Neural progenitor cell (in vitro differentiated cells): ENCODE results near the gene PLA2G12B. TPM values are rescaled to one million over a fixed set of nuclear protein-coding genes. Genes with fewer than 3 reads are reported as not detected.

Experiments
- DNase-seq: peaks from one replicate; pipeline ENCODE4 v3.0.0-alpha.2; 2016; ENCODE audit warnings: low spot score
- H2AFZ ChIP-seq: fragments of 200-600 bp; sonication (generic); replicated peaks from 2 replicates; pipeline ENCODE4 v1.6.1; 2016; ENCODE audit warnings: antibody characterized with exemption
- H3F3A ChIP-seq: fragments of 200-600 bp; sonication (generic); 2 replicates; pipeline ENCODE4 v1.6.1; 2016; ENCODE audit warnings: antibody characterized with exemption, low read depth
- H3K27ac ChIP-seq: fragments of 200-600 bp; sonication (generic); 2 replicates; pipeline ENCODE4 v1.5.1; 2016; ENCODE audit warnings: mild to moderate bottlenecking
- H3K27me3 ChIP-seq: fragments of 200-600 bp; sonication (generic); 2 replicates; pipeline ENCODE4 v1.6.1; 2016; ENCODE audit warnings: mild to moderate bottlenecking, moderate library complexity
- H3K36me3 ChIP-seq: fragments of 200-600 bp; sonication (generic); 2 replicates; pipeline ENCODE4 v1.5.1; 2016
- H3K4me1 ChIP-seq: fragments of 200-600 bp; sonication (generic); 2 replicates; pipeline ENCODE4 v1.6.1; 2016; ENCODE audit warnings: mixed run types
- H3K4me2 ChIP-seq: fragments of 200-600 bp; sonication (generic); 2 replicates; pipeline ENCODE4 v1.6.1; 2016
- H3K4me3 ChIP-seq: fragments of 200-600 bp; sonication (generic); 2 replicates; pipeline ENCODE4 v1.5.1; 2016
- H3K79me2 ChIP-seq: fragments of 200-600 bp; sonication (generic); 2 replicates; pipeline ENCODE4 v1.6.1; 2016; ENCODE audit warnings: low read depth
- H3K9ac ChIP-seq: fragments of 200-600 bp; sonication (generic); 2 replicates; pipeline ENCODE4 v1.6.1; 2016
- H3K9me3 ChIP-seq: fragments of 200-600 bp; sonication (generic); 2 replicates; pipeline ENCODE4 v1.5.1; 2016; ENCODE audit warnings: low read depth
- H4K20me1 ChIP-seq: fragments of 200-600 bp; sonication (generic); 2 replicates; pipeline ENCODE4 v1.6.1; 2016; ENCODE audit warnings: low read depth
- H3K27ac Mint-ChIP-seq: 3 replicates; pipeline ENCODE4 v1.8.0; 2021; ENCODE audit warnings: mixed read lengths
- H3K27me3 Mint-ChIP-seq: 2 replicates; pipeline ENCODE4 v1.8.0; 2022; ENCODE audit warnings: low read depth, mild to moderate bottlenecking, inconsistent platforms, moderate library complexity, mixed read lengths; ENCODE audit not compliant: insufficient read depth
- H3K36me3 Mint-ChIP-seq: 3 replicates; pipeline ENCODE4 v1.8.0; 2021; ENCODE audit warnings: mixed read lengths
- H3K4me1 Mint-ChIP-seq: 3 replicates; pipeline ENCODE4 v1.8.0; 2021; ENCODE audit warnings: mixed read lengths
- H3K4me3 Mint-ChIP-seq: 3 replicates; pipeline ENCODE4 v1.8.0; 2021; ENCODE audit warnings: mild to moderate bottlenecking, moderate library complexity, mixed read lengths
- H3K9me3 Mint-ChIP-seq: 3 replicates; pipeline ENCODE4 v1.8.0; 2020; ENCODE audit warnings: mixed read lengths
- CTCF ChIP-seq: fragments of 200-600 bp; sonication (generic); IDR thresholded peaks from 2 replicates; pipeline ENCODE4 v1.5.1; 2017; ENCODE audit warnings: antibody characterized with exemption, mild to moderate bottlenecking
- EZH2 ChIP-seq: fragments of 200-600 bp; sonication (generic); IDR thresholded peaks from 2 replicates; pipeline ENCODE4 v1.6.1; 2017; ENCODE audit warnings: antibody characterized with exemption, mild to moderate bottlenecking, moderate library complexity
- EZH2phosphoT487 ChIP-seq: fragments of 200-600 bp; sonication (generic); IDR thresholded peaks from 2 replicates; pipeline ENCODE4 v1.6.1; 2017; ENCODE audit warnings: antibody characterized with exemption
- total RNA-seq: library from RNA; depleted of rRNA; stranded (reverse); fragments of >200 nt; gene quantifications from 2 replicates; pipeline ENCODE4 v1.2.3, GENCODE V29; 2015; ENCODE audit warnings: low replicate concordance

The PLA2G12B gene
- total RNA-seq: 0.12 TPM in 1 of 2 replicates, not detected in the other

GRCh38 chr10:72954596-72955554, at the start of gene PLA2G12B:
TSS of gene PLA2G12B (minus strand) at chr10:72954806. CDS start at chr10:72954685, 121 bp downstream.
- Histone ChIP-seq H4K20me1 (no peaks in the 10 kb centered on the region), H3K4me2 (peak within 1 kb of the TSS; percentile 67)
- H3K27ac Mint-ChIP-seq: no peak within 1 kb of the TSS

DNA sequence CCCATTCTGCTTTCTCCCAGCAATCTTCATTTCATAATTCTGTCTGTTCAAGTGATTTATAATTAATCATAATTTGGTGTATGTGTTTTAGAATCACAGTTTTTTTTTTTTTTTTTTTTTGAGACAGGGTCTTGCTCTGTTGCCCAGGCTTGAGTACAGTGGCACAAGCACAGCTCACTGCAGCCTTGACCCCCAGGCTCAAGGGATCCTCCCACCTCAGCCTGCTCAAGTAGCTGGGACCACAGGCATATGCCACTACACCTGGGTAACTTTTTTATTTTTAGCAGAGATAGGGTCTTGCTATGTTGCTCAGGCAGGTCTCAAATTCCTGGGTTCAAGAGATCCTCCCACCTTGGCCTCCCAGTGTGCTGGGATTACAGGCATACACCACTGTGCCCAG, 49.2 kb upstream of the PLA2G12B start:
- TF ChIP-seq EZH2: no peak
- no peak for TF ChIP-seq CTCF
- H3K27ac Mint-ChIP-seq: no peak overlapping the region
- no peaks in the 10 kb centered on the region for H3K27me3 ChIP-seq
- H3F3A ChIP-seq: peaks cover 1% of the 10 kb centered on the region
- H3K4me1 Mint-ChIP-seq: no peaks in the 10 kb centered on the region
- H3K9me3 Mint-ChIP-seq: no peaks in the 10 kb centered on the region
- no peaks in the 10 kb centered on the region for H4K20me1 ChIP-seq
- H3K9ac ChIP-seq: no peak overlapping the region
- H3K27ac ChIP-seq: no peak overlapping the region
- H3K4me3 Mint-ChIP-seq: no peak overlapping the region
- no peak overlapping the region for H2AFZ ChIP-seq
- no peaks in the 10 kb centered on the region for H3K79me2 ChIP-seq
- no peak for DNase-seq
- H3K4me3 ChIP-seq: no peak overlapping the region
- H3K36me3 Mint-ChIP-seq: peaks cover 10% of the 10 kb centered on the region
- no peaks in the 10 kb centered on the region for H3K9me3 ChIP-seq
- H3K4me1 ChIP-seq: no peaks in the 10 kb centered on the region
- no peaks in the 10 kb centered on the region for H3K27me3 Mint-ChIP-seq
- no peak overlapping the region for H3K4me2 ChIP-seq
- H3K36me3 ChIP-seq: peaks cover 9% of the 10 kb centered on the region

More at GRCh38 chr10:72954596-72955554, at the start of gene PLA2G12B:
- Histone ChIP-seq H3K27ac (peak within 1 kb of the TSS; percentile 70), H3K4me3 (peak within 1 kb of the TSS; percentile 21), H2AFZ (peak within 1 kb of the TSS; percentile 71), H3K9me3 (no peaks in the 10 kb centered on the region), H3K4me1 (peaks cover 36% of the 10 kb centered on the region), H3K79me2 (no peaks in the 10 kb centered on the region), H3K9ac (no peak within 1 kb of the TSS), H3K27me3 (no peaks in the 10 kb centered on the region), H3K36me3 (no peaks in the 10 kb centered on the region), H3F3A (peaks cover 28% of the 10 kb centered on the region)
- Mint-ChIP-seq H3K36me3 (no peaks in the 10 kb centered on the region), H3K27me3 (peaks cover 7% of the 10 kb centered on the region), H3K4me1 (peaks cover 21% of the 10 kb centered on the region), H3K9me3 (no peaks in the 10 kb centered on the region), H3K4me3 (no peak within 1 kb of the TSS)
- TF ChIP-seq CTCF (no peak), EZH2 (no peak), EZH2phosphoT487 (no peak)
- peak; percentile 59 for DNase-seq

DNA sequence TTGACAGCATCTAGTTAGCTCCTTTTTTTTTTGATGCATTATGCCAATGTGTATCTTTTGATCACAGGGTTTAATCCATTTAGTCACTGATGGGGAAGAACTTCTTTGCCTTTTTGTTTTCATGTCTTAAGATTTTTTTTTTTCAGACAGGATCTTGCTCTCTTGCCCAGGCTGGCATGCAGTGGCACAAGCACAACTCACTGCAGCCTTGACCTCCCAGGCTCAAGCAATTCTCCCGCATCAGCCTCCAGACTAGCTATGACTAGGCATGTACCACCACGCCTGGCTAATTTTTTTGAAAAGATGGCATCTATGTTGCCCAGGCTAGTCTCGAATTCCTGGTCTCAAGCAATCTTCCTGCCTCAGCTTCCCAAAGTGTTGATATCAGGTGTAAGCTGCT, 46.4 kb upstream of the PLA2G12B start:
- peaks cover 4% of the 10 kb centered on the region for H3K36me3 Mint-ChIP-seq
- no peak overlapping the region for H3K4me3 ChIP-seq

More for the DNA sequence above, 46.4 kb upstream of the PLA2G12B start:
- peaks cover 7% of the 10 kb centered on the region for H3K9me3 Mint-ChIP-seq
- DNase-seq: no peak
- H3K9ac ChIP-seq: no peak overlapping the region
- no peak overlapping the region for H3K4me3 Mint-ChIP-seq
- no peaks in the 10 kb centered on the region for H3F3A ChIP-seq
- H3K9me3 ChIP-seq: no peaks in the 10 kb centered on the region
- TF ChIP-seq EZH2phosphoT487: no peak
- TF ChIP-seq CTCF: no peak
- no peak for TF ChIP-seq EZH2
- H3K4me1 Mint-ChIP-seq: no peaks in the 10 kb centered on the region
- no peaks in the 10 kb centered on the region for H3K4me1 ChIP-seq
- no peaks in the 10 kb centered on the region for H3K27me3 ChIP-seq
- H3K27me3 Mint-ChIP-seq: no peaks in the 10 kb centered on the region
- no peak overlapping the region for H3K4me2 ChIP-seq
- no peak overlapping the region for H3K27ac Mint-ChIP-seq
- H3K36me3 ChIP-seq: peaks cover 5% of the 10 kb centered on the region
- H3K27ac ChIP-seq: no peak overlapping the region
- no peaks in the 10 kb centered on the region for H4K20me1 ChIP-seq
- H3K79me2 ChIP-seq: no peaks in the 10 kb centered on the region
- no peak overlapping the region for H2AFZ ChIP-seq
